Calu3 (cell line): Measurements from ENCODE around the gene RHOBTB3. TPM values are rescaled to one million over a fixed set of nuclear protein-coding genes. Genes with fewer than 3 reads are reported as not detected.

Experiments used
- BruUV-seq: library from RNA; stranded (reverse); fragments of 400-500 nt; replicated peaks from 2 replicates; lab custom pipeline; 2021; lab: Mats Ljungman, UMichigan
- CTCF ChIA-PET: fragments of 300-600 bp; sonication (Branson Sonifier 250); formaldehyde crosslinking; loops from one replicate; lab custom pipeline; 2022; ENCODE audit warnings: antibody characterized with exemption; lab: Charles Lee
- DNase-seq: peaks from one replicate; pipeline ENCODE4 v3.0.0; 2022
- H3K27ac Mint-ChIP-seq: one replicate; pipeline ENCODE4 v1.8.0; 2022; ENCODE audit warnings: mixed read lengths; ENCODE audit not compliant: unreplicated experiment
- H3K27me3 Mint-ChIP-seq: one replicate; pipeline ENCODE4 v1.8.0; 2022; ENCODE audit warnings: mixed read lengths; ENCODE audit not compliant: unreplicated experiment
- H3K36me3 Mint-ChIP-seq: one replicate; pipeline ENCODE4 v1.8.0; 2022; ENCODE audit warnings: mild to moderate bottlenecking, moderate library complexity, mixed read lengths; ENCODE audit not compliant: insufficient read depth, unreplicated experiment
- H3K4me1 Mint-ChIP-seq: one replicate; pipeline ENCODE4 v1.8.0; 2022; ENCODE audit warnings: mild to moderate bottlenecking, low read depth, mixed read lengths; ENCODE audit not compliant: unreplicated experiment
- H3K4me3 Mint-ChIP-seq: one replicate; pipeline ENCODE4 v1.8.0; 2022; ENCODE audit warnings: mild to moderate bottlenecking, low read depth, moderate library complexity, mixed read lengths; ENCODE audit not compliant: unreplicated experiment
- H3K9me3 Mint-ChIP-seq: one replicate; pipeline ENCODE4 v1.8.0; 2022; ENCODE audit warnings: low read depth, mixed read lengths; ENCODE audit not compliant: unreplicated experiment
- intact Hi-C: fragments of 100-400 bp; cut with micrococcal nuclease; formaldehyde crosslinking; loops from one replicate; pipeline ENCODE4 v1.10.0; 2022; ENCODE audit not compliant: unreplicated experiment
- total RNA-seq: library from RNA; stranded (reverse); gene quantifications from 2 replicates; pipeline ENCODE4 v1.2.3, GENCODE V29; 2022
- TF ChIP-seq, protein P1 (sequence below): fragments of 200-600 bp; IDR thresholded peaks from one replicate; pipeline ENCODE4 v1.8.0; 2022; ENCODE audit warnings: antibody characterized with exemption; ENCODE audit not compliant: unreplicated experiment

RHOBTB3 gene
- total RNA-seq, 1 experiment from 2014 or later, result 41.1 TPM

DNA sequence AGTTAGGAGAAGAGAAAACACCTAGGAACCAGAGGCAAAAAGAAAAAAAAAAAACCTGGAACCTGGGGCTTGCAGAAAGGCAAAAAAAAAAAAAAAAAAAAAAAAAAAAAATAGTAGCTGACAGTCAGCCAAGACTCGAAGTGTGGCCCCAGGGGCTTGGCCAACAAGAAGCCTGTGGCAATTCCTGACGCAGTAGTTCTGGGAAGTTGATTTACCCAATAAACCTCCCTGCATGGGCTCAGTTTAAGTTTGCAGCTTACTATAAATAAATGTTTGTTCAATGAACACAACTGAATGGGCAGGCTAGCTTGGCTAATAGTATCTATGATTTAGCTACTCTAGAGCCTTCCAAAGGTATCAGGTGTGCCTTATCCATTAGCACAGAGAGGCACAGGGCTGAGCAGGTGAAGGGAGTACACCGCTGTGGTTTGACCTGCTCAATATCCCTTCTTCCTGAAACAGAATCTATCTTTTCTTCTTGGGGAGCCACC lies 112.6 kb downstream of the RHOBTB3 start:
- DNase-seq, result no peak
- Mint-ChIP-seq H3K27me3 (no peaks in the 10 kb centered on the region), H3K4me3 (peak overlapping the region; percentile 13), H3K27ac (peak overlapping the region; percentile 85), H3K36me3 (peaks cover 5% of the 10 kb centered on the region), H3K9me3 (no peaks in the 10 kb centered on the region), H3K4me1 (peaks cover 35% of the 10 kb centered on the region)
- CTCF ChIA-PET, result interaction anchor here (0.6 to 3.3 kb wide), 4 partner anchors 63 to 199 kb away, joined by 5 to 28 read pairs (median 6); partner anchors contain the start of gene RFESD
- intact Hi-C loops, result loop anchor here (1.0 kb wide), 1 partner anchor 62 kb away; no protein-coding TSS in a partner anchor
- TF ChIP-seq, protein P1, sequence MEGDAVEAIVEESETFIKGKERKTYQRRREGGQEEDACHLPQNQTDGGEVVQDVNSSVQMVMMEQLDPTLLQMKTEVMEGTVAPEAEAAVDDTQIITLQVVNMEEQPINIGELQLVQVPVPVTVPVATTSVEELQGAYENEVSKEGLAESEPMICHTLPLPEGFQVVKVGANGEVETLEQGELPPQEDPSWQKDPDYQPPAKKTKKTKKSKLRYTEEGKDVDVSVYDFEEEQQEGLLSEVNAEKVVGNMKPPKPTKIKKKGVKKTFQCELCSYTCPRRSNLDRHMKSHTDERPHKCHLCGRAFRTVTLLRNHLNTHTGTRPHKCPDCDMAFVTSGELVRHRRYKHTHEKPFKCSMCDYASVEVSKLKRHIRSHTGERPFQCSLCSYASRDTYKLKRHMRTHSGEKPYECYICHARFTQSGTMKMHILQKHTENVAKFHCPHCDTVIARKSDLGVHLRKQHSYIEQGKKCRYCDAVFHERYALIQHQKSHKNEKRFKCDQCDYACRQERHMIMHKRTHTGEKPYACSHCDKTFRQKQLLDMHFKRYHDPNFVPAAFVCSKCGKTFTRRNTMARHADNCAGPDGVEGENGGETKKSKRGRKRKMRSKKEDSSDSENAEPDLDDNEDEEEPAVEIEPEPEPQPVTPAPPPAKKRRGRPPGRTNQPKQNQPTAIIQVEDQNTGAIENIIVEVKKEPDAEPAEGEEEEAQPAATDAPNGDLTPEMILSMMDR, result no peak
- BruUV-seq, result no TSS peak

DNA sequence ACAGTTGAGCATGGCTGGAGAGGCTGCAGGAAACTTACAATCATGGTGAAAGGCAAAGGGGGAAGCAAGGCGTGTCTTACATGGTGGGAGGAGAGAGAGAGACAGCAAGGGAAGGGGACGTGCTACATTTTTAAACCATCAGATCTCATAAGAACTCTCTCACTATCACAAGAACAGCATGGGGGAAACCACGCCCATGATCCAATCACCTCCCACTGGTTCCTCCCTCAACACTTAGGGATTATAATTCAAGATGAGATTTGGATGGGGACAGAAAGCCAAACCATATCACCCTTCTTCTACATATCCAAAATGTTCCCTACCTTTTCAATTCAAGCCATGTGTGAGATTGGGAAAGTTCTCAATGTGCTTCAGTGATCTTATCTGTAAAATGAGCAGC lies 114.3 kb downstream of the RHOBTB3 start:
- H3K4me3 Mint-ChIP-seq, result no peak overlapping the region
- H3K27ac Mint-ChIP-seq, result no peak overlapping the region
- peaks cover 25% of the 10 kb centered on the region for H3K4me1 Mint-ChIP-seq
- DNase-seq, result no peak
- intact Hi-C loops, result no loop called here
- peaks cover 5% of the 10 kb centered on the region for H3K36me3 Mint-ChIP-seq
- H3K27me3 Mint-ChIP-seq, result no peaks in the 10 kb centered on the region
- no peaks in the 10 kb centered on the region for H3K9me3 Mint-ChIP-seq
- CTCF ChIA-PET, result no interaction called here
- TF ChIP-seq, protein P1, result no peak
- no TSS peak for BruUV-seq

Other genes with a start within 250 kb of the RHOBTB3 start
- 93.0 and 102 TPM in 2 replicates for gene SKIC3, start 176.4 kb upstream of the RHOBTB3 start, total RNA-seq
- gene ARSK, start 176.2 kb upstream of the RHOBTB3 start, total RNA-seq, result 6.6 and 7.1 TPM in 2 replicates
- gene GPR150, start 111.2 kb upstream of the RHOBTB3 start, total RNA-seq, result 0.17 and 0.24 TPM in 2 replicates
- gene RFESD, start 84.6 kb upstream of the RHOBTB3 start, total RNA-seq, result 1.8 and 2.9 TPM in 2 replicates
- 0.44 TPM in 1 of 2 replicates, not detected in the other for gene SPATA9, start 48.3 kb upstream of the RHOBTB3 start, total RNA-seq
- 27.9 and 33.7 TPM in 2 replicates for gene GLRX, start 91.4 kb downstream of the RHOBTB3 start, total RNA-seq
- gene ELL2, start 230.5 kb downstream of the RHOBTB3 start, total RNA-seq, result 56.2 and 57.7 TPM in 2 replicates